Ovary (tissue), 3 donors: ENCODE measurements around the gene PMP22.

ENCODE experiments used
- EP300 ChIP-seq: sonication (generic); formaldehyde crosslinking; IDR thresholded peaks from one replicate; pipeline ENCODE4 v1.6.1; 2017; ENCODE audit warnings: antibody characterized with exemption
- POLR2A ChIP-seq: fragments of 450-650 bp; IDR thresholded peaks from one replicate; pipeline ENCODE4 v1.6.1; 2017; ENCODE audit warnings: antibody characterized with exemption, mild to moderate bottlenecking, moderate library complexity
- TF ChIP-seq, protein P1 (sequence below), 3 donors: fragments of 450-650 bp in 2 of 3; fragments of 200-600 bp in 1 of 3; IDR thresholded peaks; one replicate each; pipeline versions ENCODE4 v1.5.1 to v1.8.0; 2016 to 2022; ENCODE audit warnings: antibody characterized with exemption in 3 of 3, mild to moderate bottlenecking in 1 of 3
- donor health status: DM: no; HTN: no; CAD: no.

DNA sequence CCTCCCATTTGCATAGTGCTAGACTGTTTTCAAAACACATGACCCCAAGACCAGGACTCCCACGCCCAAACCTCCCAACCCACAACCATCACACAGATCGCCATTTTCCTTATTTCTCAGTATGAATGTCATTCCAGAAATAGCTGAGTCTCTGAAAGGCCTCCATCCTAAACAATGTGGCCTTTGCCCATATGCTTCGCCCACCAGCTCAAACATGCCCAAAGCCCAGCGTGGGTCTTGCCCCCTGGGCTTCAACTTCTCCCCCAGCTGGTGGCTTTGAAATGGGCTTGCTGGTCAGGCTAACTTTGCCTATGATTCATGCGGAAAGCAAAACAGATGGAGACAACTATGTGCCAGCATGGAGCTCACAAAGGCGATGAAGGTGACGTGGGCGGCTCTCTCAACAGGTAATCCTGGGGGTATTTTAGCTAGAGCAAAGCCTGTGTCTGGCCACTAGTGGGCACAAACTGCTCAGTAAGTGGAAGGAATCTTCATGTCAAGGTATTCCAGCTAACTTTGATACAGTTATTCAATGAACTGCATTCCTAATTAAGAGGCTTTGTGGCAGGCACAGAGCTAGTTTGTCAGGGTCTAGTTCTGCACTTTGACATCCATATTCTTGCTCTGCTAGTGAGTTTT is 17.1 kb downstream of the PMP22 start:
- TF ChIP-seq, protein P1, sequence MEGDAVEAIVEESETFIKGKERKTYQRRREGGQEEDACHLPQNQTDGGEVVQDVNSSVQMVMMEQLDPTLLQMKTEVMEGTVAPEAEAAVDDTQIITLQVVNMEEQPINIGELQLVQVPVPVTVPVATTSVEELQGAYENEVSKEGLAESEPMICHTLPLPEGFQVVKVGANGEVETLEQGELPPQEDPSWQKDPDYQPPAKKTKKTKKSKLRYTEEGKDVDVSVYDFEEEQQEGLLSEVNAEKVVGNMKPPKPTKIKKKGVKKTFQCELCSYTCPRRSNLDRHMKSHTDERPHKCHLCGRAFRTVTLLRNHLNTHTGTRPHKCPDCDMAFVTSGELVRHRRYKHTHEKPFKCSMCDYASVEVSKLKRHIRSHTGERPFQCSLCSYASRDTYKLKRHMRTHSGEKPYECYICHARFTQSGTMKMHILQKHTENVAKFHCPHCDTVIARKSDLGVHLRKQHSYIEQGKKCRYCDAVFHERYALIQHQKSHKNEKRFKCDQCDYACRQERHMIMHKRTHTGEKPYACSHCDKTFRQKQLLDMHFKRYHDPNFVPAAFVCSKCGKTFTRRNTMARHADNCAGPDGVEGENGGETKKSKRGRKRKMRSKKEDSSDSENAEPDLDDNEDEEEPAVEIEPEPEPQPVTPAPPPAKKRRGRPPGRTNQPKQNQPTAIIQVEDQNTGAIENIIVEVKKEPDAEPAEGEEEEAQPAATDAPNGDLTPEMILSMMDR (IDR thresholded peaks at IDR 0.05), result no peak
- no peak for TF ChIP-seq EP300
- TF ChIP-seq POLR2A, result no peak
